GM19463 (cell line): Measurements from ENCODE around the gene B4GALNT2.
A peak's percentile ranks its signal among the peaks of the same experiment; 100 is the strongest.
"Not testable (repeated sequence)": the region's sequence is repeated elsewhere in the genome, so short reads cannot be mapped to it uniquely, and the experiment has no call there.

Source experiments
- ATAC-seq: cut with Tn5 transposase; IDR thresholded peaks from one replicate; pipeline ENCODE4 v1.9.1; 2021; ENCODE audit warnings: mild to moderate bottlenecking, moderate library complexity; ENCODE audit not compliant: unreplicated experiment

Gene B4GALNT2

GRCh38 chr17:49170711-49171110 lies 38.1 kb downstream of the B4GALNT2 start:
- not testable (repeated sequence) for ATAC-seq

GRCh38 chr17:49175978-49176377 lies 43.4 kb downstream of the B4GALNT2 start:
- ATAC-seq = not testable (repeated sequence)

GRCh38 chr17:49180303-49180702 lies 47.7 kb downstream of the B4GALNT2 start:
- ATAC-seq = no peak

- no peak for ATAC-seq
Measured at GRCh38 chr17:49180998-49181635, 48.5 kb downstream of the B4GALNT2 start.

- no peak for ATAC-seq
Measured at GRCh38 chr17:49183341-49183740, 50.8 kb downstream of the B4GALNT2 start.

GRCh38 chr17:49183801-49184200 lies 51.2 kb downstream of the B4GALNT2 start:
- ATAC-seq = no peak

GRCh38 chr17:49184522-49184921 lies 52.0 kb downstream of the B4GALNT2 start:
- not testable (repeated sequence) for ATAC-seq

- ATAC-seq = not testable (repeated sequence)
Measured at GRCh38 chr17:49185381-49185780, 52.8 kb downstream of the B4GALNT2 start.

- no peak for ATAC-seq
Measured at GRCh38 chr17:49187301-49187700, 54.7 kb downstream of the B4GALNT2 start.

GRCh38 chr17:49190932-49191331 lies 58.4 kb downstream of the B4GALNT2 start:
- ATAC-seq = no peak

GRCh38 chr17:49191409-49191916 lies 58.9 kb downstream of the B4GALNT2 start:
- no peak for ATAC-seq

GRCh38 chr17:49191917-49192741 lies 59.6 kb downstream of the B4GALNT2 start:
- peak; percentile 58 for ATAC-seq

GRCh38 chr17:49193513-49194296 lies 61.1 kb downstream of the B4GALNT2 start:
- no peak for ATAC-seq

- no peak for ATAC-seq
Measured at GRCh38 chr17:49194297-49194607, 61.7 kb downstream of the B4GALNT2 start.

GRCh38 chr17:49195751-49196150 lies 63.2 kb downstream of the B4GALNT2 start:
- ATAC-seq = no peak

- no peak for ATAC-seq
Measured at GRCh38 chr17:49196520-49196919, 64.0 kb downstream of the B4GALNT2 start.

- no peak for ATAC-seq
Measured at GRCh38 chr17:49197346-49197998, 64.9 kb downstream of the B4GALNT2 start.

- no peak for ATAC-seq
Measured at GRCh38 chr17:49198211-49198610, 65.6 kb downstream of the B4GALNT2 start.

- no peak for ATAC-seq
Measured at GRCh38 chr17:49200423-49201083, 68.0 kb downstream of the B4GALNT2 start.

- no peak for ATAC-seq
Measured at GRCh38 chr17:49201481-49201927, 68.9 kb downstream of the B4GALNT2 start.
